ENCODE results near the gene MATN1.

Gene MATN1

DNA sequence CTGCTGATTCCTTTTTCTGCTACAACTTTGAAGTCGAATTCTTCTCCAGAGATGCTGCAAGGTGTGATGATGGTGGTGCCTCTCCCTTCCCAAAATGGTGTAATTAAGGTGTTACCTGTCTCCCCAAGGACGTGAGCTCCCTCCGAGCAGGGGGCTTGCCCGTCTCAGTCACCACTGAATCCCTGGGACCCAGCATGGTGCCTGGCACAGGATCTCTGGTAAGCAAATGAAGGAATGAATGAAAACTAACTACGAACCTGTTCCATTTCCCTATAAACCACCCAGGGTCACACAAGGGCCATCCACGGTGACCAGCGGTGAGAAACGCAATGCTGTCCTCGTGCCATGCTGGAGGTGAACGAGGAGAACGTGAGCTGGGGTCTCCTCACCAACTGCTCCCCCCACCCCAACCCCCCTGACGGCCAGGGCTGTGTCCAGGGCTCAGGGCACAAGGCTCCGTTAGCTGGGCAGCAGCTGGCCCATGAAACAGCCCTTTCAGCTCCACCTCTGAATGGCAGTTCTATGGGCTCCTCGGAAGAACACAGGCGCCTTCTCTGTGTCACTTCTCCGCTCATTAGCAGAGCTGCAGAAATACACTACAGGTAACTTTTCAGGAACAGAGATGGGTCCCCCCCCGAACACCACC lies 2.2 kb upstream of the MATN1 start:
- H3K9me3 ChIP-seq = no peaks in the 10 kb centered on the region
- no peak for DNase-seq
- peaks cover 0 to 6% (median 0%) of the 10 kb centered on the region in 4 donors for H3K4me1 ChIP-seq
- H3K36me3 ChIP-seq = peaks cover 0 to 53% (median 7%) of the 10 kb centered on the region in 3 donors
- no peak overlapping the region for H3K27ac ChIP-seq
- intact Hi-C loops (cut with DNase I; ENCODE audit: low total_unique reads) = no loop called here
- no peaks in the 10 kb centered on the region for H3K27me3 ChIP-seq
- TF ChIP-seq, protein P1, sequence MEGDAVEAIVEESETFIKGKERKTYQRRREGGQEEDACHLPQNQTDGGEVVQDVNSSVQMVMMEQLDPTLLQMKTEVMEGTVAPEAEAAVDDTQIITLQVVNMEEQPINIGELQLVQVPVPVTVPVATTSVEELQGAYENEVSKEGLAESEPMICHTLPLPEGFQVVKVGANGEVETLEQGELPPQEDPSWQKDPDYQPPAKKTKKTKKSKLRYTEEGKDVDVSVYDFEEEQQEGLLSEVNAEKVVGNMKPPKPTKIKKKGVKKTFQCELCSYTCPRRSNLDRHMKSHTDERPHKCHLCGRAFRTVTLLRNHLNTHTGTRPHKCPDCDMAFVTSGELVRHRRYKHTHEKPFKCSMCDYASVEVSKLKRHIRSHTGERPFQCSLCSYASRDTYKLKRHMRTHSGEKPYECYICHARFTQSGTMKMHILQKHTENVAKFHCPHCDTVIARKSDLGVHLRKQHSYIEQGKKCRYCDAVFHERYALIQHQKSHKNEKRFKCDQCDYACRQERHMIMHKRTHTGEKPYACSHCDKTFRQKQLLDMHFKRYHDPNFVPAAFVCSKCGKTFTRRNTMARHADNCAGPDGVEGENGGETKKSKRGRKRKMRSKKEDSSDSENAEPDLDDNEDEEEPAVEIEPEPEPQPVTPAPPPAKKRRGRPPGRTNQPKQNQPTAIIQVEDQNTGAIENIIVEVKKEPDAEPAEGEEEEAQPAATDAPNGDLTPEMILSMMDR (IDR thresholded peaks at IDR 0.05) = no peak
- H3K4me3 ChIP-seq = no peak overlapping the region

- Histone ChIP-seq H3K4me3 (no peak overlapping the region), H3K27ac (no peak overlapping the region), H3K9me3 (no peaks in the 10 kb centered on the region), H3K36me3 (peaks cover 0 to 53% (median 7%) of the 10 kb centered on the region in 3 donors), H3K27me3 (no peaks in the 10 kb centered on the region), H3K4me1 (peaks cover 0 to 6% (median 0%) of the 10 kb centered on the region in 4 donors)
- TF ChIP-seq, protein P1 (IDR thresholded peaks at IDR 0.05) = no peak
- no peak for DNase-seq
- intact Hi-C loops (cut with DNase I; ENCODE audit: low total_unique reads) = loop anchor here (5.0 kb wide), 1 partner anchor 187 kb away; no protein-coding TSS in a partner anchor
These were observed 1.5 kb upstream of the MATN1 start for GRCh38 chr1:30724655-30725421.

- intact Hi-C loops (cut with DNase I; ENCODE audit: low total_unique reads) = loop anchor here (5.0 kb wide), 1 partner anchor 188 kb away; no protein-coding TSS in a partner anchor
- Histone ChIP-seq H3K4me3 (no peak overlapping the region), H3K9me3 (no peaks in the 10 kb centered on the region), H3K36me3 (peaks cover 0 to 53% (median 7%) of the 10 kb centered on the region in 3 donors), H3K27me3 (no peaks in the 10 kb centered on the region), H3K27ac (no peak overlapping the region), H3K4me1 (peaks cover 0 to 12% (median 4%) of the 10 kb centered on the region in 4 donors)
- no peak for DNase-seq
- TF ChIP-seq, protein P1 (IDR thresholded peaks at IDR 0.05) = no peak
These were observed 790 bp upstream of the MATN1 start for GRCh38 chr1:30724175-30724574.

- H3K4me3 ChIP-seq = no peak overlapping the region
- intact Hi-C loops (cut with DNase I; ENCODE audit: low total_unique reads) = loop anchor here (2.0 to 5.0 kb wide), 2 partner anchors 55 to 190 kb away; no protein-coding TSS in a partner anchor
These were observed 1.4 kb downstream of the MATN1 start for GRCh38 chr1:30721812-30722537.

DNA sequence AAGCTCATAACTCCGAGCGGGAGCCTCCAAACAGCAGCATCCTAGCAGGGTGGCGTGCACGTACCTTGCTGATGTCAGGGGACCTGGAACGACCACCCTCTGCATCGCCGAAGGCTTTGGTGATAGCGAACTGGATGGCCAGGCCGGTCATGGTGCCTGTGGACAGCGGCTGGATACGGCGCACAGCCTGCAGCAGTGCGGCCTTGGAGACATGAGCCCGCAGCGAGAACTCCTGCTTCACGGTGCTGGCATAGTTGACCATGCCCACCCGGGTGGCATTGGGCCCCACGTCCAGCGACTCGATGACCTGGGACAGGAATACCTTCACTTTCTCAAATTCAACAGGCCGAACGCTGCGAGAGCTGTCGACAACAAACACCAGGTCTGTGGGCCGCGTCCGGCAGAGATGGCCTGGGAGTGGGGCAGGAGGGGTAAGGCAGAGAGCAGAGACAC lies 2.0 kb downstream of the MATN1 start:
- intact Hi-C loops (cut with DNase I; ENCODE audit: low total_unique reads) = loop anchor here (5.0 kb wide), 1 partner anchor 191 kb away; no protein-coding TSS in a partner anchor
- no peaks in the 10 kb centered on the region for H3K27me3 ChIP-seq
- TF ChIP-seq, protein P1 (IDR thresholded peaks at IDR 0.05) = no peak
- peaks cover 0 to 46% (median 7%) of the 10 kb centered on the region in 3 donors for H3K36me3 ChIP-seq
- H3K9me3 ChIP-seq = no peaks in the 10 kb centered on the region
- peaks cover 3 to 21% (median 5%) of the 10 kb centered on the region in 4 donors for H3K4me1 ChIP-seq
- no peak overlapping the region for H3K4me3 ChIP-seq
- DNase-seq = no peak
- no peak overlapping the region for H3K27ac ChIP-seq

More at GRCh38 chr1:30721812-30722537, 1.4 kb downstream of the MATN1 start:
- Histone ChIP-seq H3K4me1 (peaks cover 3 to 21% (median 5%) of the 10 kb centered on the region in 4 donors), H3K27ac (no peak overlapping the region), H3K9me3 (no peaks in the 10 kb centered on the region), H3K36me3 (peaks cover 0 to 48% (median 7%) of the 10 kb centered on the region in 3 donors), H3K27me3 (no peaks in the 10 kb centered on the region)
- TF ChIP-seq, protein P1 (IDR thresholded peaks at IDR 0.05) = no peak
- no peak for DNase-seq
